ENCODE results near the gene CROCC. TPM values are rescaled to one million over a fixed set of nuclear protein-coding genes. Genes with fewer than 3 reads are reported as not detected.
A peak's percentile ranks its signal among the peaks of the same experiment; 100 is the strongest.
"Not testable (repeated sequence)": the region's sequence is repeated elsewhere in the genome, so short reads cannot be mapped to it uniquely, and the experiment has no call there.

Gene CROCC
- total RNA-seq, 1 donor: 8.9 TPM

DNA sequence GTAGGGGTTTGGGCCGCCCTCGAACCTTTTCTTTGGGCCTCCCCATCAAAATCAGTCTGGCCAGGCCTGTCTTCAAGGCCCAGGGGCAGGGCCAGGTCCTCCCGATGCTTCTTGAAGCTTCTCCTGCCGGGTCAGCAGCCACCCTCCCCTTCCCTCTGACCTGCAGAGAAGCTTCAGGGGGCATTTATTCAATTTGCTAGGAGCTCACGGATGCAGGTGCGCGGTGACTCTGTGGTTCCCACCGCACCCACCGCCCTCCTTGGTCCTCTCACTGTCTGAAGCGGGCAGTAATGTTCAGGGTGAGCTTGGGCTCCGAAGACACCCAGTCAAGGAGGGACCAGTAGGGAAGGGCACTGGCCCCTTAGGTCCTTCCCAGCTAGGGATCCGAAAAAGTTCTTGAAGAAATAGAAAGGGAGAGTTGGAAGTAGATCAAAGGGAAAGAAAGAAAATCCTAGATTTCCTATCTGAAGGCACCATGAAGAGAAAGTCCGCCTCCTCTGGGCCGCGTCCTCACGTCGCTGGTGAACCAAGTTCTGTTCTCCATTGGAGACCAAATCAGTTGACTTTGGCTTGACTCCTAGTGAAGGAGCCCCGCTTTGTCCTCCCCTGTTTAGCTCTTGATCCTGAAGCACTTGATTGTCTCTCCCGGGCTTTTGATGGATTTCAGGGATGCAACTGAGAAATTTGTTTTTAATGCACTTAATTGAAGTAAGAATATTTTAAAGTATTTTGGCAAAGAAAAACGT lies 34.7 kb upstream of the CROCC start:
- no peak overlapping the region for H3K4me3 ChIP-seq (ENCODE audit: low read depth, low read length)
- TF ChIP-seq, protein P1, sequence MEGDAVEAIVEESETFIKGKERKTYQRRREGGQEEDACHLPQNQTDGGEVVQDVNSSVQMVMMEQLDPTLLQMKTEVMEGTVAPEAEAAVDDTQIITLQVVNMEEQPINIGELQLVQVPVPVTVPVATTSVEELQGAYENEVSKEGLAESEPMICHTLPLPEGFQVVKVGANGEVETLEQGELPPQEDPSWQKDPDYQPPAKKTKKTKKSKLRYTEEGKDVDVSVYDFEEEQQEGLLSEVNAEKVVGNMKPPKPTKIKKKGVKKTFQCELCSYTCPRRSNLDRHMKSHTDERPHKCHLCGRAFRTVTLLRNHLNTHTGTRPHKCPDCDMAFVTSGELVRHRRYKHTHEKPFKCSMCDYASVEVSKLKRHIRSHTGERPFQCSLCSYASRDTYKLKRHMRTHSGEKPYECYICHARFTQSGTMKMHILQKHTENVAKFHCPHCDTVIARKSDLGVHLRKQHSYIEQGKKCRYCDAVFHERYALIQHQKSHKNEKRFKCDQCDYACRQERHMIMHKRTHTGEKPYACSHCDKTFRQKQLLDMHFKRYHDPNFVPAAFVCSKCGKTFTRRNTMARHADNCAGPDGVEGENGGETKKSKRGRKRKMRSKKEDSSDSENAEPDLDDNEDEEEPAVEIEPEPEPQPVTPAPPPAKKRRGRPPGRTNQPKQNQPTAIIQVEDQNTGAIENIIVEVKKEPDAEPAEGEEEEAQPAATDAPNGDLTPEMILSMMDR (IDR thresholded peaks at IDR 0.05; ENCODE audit: insufficient read depth, low read length): no peak
- DNase-seq (ENCODE audit: low read depth): no peak

DNA sequence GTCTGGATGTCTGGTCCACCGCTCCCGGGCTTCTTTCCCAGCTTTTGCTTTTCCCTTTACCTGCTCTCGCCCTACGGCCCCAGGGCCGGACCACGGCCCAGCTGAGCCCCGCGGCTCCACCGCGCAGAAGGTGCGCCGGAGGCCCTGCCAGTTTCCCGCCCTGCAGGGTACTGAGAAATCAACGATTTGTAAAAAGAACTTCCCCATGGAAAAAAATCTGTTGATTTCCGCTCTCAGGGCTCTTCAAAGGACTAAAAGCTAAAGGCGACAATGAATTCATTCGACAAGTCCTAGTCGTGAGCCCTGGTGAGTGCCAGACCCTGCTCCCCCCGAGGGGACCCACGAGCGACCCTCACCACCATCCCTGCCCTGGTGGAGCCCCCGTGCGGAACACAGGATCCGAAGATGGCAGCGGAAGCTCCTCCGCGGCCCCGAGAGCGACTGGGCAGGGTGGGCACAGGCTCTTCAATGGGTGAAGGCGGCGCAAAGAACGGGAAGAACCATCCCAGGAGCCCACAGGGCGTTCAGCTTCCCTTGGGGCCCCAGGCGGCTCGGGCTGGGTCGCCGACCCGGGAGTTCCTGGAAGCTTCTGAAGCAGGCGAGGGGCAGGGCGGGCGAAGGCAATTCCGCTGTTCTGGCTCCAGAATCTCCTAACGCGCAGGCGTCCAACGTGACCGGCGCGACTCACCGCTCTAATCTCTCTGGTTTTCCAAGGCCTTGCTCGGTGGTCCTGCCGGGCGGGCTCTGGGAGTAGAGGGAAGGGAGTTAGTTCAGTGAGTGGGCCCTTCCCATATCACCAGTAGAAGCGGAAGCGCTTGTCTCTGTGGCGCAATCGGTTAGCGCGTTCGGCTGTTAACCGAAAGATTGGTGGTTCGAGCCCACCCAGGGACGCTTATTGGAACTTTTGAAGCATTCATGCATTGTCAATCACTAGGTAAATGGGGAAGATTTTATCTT lies 32.6 kb upstream of the CROCC start:
- H3K4me3 ChIP-seq (ENCODE audit: low read depth, low read length): peak overlapping the region; percentile 63
- TF ChIP-seq, protein P1 (IDR thresholded peaks at IDR 0.05; ENCODE audit: insufficient read depth, low read length): peak; percentile 27
- DNase-seq (ENCODE audit: low read depth): peak; percentile 70

DNA sequence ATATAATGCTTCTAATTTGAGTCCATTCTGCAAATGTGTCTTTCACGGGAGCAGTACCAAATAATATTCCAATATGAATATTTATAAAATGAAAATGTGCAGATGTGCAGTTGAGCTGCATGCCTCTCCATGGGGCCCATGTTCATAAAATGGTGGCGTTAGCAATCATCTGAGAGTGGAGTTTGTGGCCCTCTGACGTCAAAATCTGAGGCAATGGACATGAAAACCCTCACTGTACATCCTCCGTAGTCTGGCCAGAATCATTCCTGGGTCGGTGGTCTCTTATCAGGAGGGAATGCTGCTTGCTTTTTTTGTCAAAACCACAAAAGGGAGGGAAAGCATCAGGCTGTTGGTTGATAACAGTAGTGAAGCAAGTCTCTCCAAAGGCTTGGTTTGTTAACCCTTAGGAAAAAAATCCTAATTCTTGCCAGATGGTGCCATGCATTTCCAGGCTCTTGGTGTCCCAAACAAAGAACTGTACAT lies 31.2 kb upstream of the CROCC start:
- peak; percentile 21 for DNase-seq (ENCODE audit: low read depth)

DNA sequence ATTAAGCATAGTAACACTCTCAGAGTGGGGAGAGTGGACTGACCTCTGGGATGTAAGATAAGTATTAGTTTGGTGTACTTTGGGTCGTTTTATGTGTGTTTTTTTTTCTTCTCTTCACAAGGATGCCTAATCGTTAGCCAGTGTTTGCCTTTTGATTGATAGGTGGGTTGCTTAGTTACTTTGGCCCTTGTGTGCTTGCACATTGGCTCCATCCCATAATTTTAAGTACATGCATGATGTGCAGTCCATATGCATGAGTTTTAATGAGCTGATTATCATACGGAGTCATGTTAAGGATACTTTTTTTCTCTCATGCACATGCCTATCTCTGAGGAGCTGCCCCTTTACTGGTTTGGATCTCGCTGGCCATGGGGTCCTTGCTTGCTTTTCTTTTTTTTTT lies 30.7 kb upstream of the CROCC start:
- H3K4me3 ChIP-seq (ENCODE audit: low read depth, low read length); DNase-seq (ENCODE audit: low read depth): not testable (repeated sequence)

More for the DNA sequence above, 31.2 kb upstream of the CROCC start:
- not testable (repeated sequence) for H3K4me3 ChIP-seq (ENCODE audit: low read depth, low read length)

DNA sequence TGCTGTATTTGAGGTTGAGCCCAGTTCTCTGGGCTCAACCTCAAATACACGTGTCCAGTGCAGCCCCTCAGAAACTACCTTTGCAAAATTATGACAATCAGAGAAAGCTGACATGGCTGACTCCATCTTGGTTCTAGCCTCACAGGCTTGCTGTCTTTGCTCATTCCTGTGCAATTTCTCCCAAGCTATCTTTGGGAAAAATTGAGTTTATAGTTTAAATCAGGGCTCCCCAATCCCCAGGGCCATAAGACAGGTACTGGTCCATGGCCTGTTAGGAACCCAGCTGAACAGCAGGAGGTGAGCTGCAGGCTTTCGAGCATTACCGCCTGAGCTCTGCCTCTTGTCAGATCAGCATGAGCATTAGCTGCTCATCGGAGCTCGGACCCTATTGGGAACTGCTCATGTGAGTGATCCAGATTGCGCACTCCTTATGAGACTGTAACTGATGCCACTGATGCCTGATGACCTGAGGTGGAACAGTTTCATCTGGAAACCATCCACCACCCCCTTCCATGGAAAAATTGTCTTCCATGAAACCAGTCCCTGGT lies 28.7 kb upstream of the CROCC start:
- DNase-seq (ENCODE audit: low read depth); H3K4me3 ChIP-seq (ENCODE audit: low read depth, low read length): not testable (repeated sequence)

DNA sequence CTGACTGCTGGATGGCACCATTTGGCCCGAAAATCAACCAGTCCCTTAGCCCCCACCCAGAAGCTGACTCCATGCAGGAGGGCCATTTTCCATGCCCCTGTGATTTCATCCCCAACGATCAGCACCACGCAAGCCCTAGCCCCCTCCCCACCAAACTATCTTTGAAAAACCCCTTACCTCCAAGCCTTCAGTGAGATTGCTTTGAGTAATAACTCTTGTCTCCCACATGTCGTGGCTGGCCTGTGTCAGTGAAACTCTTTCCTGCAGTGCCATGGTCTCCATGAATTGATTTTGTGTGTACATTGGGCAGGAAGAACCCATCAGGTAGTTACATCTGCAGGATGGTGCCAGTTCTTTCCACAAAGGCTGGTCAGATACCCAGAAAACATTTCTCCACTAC lies 27.9 kb upstream of the CROCC start:
- not testable (repeated sequence) for H3K4me3 ChIP-seq (ENCODE audit: low read depth, low read length); DNase-seq (ENCODE audit: low read depth)

DNA sequence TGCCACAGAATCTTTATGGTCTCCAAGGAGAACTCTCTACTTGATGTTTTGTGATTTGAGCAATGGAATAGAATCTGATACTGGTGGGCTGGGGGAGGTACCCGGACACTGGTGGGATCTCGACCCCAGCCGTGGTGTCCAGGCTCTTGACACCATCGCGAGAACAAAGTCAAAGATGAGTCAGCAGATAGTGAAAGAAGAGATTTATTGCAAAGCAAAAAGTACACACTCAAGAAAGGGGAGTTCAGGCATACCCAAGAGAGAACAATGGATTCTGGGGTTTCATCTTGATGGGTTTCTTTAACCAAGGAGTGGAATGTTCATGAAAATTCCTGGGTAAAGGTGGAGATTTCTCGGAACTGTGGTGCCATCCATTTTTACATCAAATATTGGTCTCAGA lies 27.4 kb upstream of the CROCC start:
- H3K4me3 ChIP-seq (ENCODE audit: low read depth, low read length); DNase-seq (ENCODE audit: low read depth): not testable (repeated sequence)

DNA sequence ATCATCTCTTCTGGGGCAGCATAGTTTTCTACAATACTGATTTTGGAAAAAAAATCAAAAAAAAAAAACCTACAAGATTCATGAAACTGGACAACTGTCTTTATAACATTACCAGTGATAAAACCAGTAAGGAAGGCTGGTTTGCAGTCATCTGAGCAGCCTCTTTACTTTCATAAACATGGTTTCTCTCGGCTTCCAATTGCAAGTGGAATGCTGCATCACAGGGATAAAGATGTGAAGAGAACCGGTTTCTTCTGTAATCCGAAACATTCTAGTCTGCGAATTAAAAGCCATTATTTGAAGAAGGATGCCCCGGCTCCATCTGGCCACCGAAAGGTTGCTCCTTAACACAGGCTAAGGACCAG lies 26.5 kb upstream of the CROCC start:
- not testable (repeated sequence) for DNase-seq (ENCODE audit: low read depth)
- peak overlapping the region; percentile 59 for H3K4me3 ChIP-seq (ENCODE audit: low read depth, low read length)

DNA sequence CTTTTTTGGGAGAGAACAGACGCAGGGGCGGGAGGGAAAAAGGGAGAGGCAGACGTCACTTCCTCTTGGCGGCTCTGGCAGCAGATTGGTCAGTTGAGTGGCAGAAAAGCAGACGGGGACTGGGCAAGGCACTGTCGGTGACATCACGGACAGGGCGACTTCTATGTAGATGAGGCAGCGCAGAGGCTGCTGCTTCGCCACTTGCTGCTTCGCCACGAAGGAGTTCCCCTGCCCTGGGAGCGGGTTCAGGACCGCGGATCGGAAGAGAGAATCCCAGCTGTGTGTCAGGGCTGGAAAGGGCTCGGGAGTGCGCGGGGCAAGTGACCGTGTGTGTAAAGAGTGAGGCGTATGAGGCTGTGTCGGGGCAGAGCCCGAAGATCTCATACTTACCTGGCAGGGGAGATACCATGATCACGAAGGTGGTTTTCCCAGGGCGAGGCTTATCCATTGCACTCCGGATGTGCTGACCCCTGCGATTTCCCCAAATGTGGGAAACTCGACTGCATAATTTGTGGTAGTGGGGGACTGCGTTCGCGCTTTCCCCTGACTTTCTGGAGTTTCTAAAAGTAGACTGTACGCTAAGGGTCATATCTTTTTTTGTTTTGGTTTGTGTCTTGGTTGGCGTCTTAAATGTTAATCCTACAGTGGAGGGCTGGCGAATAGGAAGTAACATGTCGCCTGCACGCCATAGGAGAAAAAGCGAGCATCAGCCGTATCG lies 26.0 kb upstream of the CROCC start, which contains the start of gene RNU1-2:
RNU1-2 (plus strand) TSS at position 383 of the 718 bp plus-strand sequence.
- H3K4me3 ChIP-seq (ENCODE audit: low read depth, low read length): peak within 1 kb of the TSS; percentile 59
- DNase-seq (ENCODE audit: low read depth): peak; percentile 100

DNA sequence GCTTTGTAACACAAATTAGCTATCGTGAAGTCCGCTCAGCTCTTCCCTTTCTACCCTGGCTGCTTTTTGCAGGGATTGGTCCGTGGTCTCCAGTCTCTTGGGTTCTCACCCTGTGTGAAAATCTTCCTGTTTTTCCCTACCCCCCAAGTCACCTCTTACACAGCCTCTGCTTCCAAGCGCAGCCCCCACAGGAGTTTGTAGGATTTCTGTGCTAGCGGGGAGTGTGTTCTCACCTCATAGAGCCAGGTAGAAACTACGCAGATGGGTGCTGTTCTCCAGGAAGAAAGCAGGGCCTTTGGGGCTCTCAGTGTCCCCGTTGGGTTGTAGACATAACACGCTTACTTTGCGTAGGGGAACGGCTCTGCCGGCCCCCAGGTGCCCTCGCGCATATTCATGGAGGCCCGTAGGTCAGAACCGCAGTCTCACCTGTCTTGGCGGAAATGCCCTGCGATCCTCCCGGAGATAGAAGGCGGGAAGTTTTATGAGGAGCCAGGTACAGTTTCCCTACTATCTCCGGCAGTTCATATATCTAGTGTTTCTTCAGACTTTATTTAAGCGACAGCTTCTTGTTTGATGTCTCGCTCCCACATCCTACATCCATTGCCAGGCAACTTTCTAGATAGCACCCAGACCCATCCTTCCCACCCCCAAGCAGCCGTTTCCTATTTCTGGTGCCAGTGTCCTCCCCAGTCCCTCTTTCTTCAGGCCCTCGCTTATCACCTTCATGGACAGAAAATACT lies 25.2 kb upstream of the CROCC start:
- H3K4me3 ChIP-seq (ENCODE audit: low read depth, low read length): peak overlapping the region; percentile 10
- peak; percentile 97 for DNase-seq (ENCODE audit: low read depth)

DNA sequence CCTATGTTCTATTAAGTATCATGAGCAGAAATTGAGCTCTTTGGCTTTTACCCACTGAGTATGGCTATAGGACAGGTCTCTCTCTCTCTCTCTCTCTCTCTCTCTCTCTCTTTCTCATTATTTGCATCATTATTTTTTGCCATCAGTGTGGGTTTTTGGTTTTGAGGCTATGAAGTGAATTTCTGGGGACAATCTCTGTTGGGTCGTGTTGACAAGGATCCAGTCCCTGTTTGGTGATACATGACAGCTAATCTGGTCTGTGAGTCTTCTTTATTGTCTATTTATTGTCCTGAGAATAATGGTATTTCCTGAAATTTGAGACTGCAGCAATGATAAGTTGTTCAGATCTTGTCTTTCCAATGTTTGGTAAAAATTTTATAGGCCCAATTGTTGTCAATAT lies 24.1 kb upstream of the CROCC start:
- not testable (repeated sequence) for DNase-seq (ENCODE audit: low read depth); H3K4me3 ChIP-seq (ENCODE audit: low read depth, low read length)

DNA sequence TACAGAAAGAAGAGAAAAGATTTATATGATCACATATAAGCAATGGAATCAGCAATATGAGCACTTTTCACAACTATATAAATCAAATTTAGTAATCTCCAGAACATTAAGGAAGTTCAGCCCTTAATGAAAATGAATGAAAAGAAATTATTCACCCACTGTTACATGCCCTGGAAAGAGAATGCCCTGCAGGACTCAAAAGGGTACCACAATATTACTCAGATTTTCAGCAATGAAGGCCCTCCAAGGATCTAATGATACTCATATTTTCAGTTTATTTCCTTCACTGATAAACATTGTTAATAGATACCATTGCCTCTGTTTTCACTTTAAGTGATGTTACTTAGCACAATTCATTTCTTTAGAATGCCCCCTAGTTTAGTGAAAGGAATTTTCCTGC lies 23.4 kb upstream of the CROCC start:
- H3K4me3 ChIP-seq (ENCODE audit: low read depth, low read length); DNase-seq (ENCODE audit: low read depth): not testable (repeated sequence)

DNA sequence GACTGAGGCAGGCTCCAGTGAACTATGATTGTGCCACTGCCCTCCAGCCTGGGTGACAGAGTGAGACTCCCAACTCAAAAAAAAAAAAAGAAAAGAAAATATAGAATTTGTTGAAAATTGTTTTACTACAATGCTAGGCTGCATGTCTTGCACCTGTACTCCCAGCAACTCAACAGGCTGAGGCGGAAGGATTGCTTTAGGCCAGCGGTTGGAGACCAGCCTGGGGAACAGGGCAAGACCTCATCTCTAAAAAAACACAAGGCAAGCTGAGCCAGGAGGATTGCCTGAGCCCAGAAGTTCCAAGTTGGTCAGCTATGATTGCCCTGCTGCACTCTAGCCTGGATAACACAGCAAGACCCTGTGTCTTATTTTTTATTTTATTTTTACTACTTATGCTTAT lies 22.7 kb upstream of the CROCC start:
- not testable (repeated sequence) for H3K4me3 ChIP-seq (ENCODE audit: low read depth, low read length); DNase-seq (ENCODE audit: low read depth)

Data from fibroblast of the aortic adventitia (primary cell).